Measurements from ENCODE around the gene CDK8.

CDK8 gene

GRCh38 chr13:26445092-26445491, 191.2 kb downstream of the CDK8 start:
- TF ChIP-seq CTCF (IDR thresholded peaks at IDR 0.05; ENCODE audit: borderline replicate concordance, insufficient read depth, low read depth, low read length): no peak
- no peak overlapping the region for H3K4me3 ChIP-seq (ENCODE audit: low read depth, low read length)

GRCh38 chr13:26446751-26447150, 192.8 kb downstream of the CDK8 start:
- H3K4me3 ChIP-seq (ENCODE audit: low read depth, low read length): no peak overlapping the region
- no peak for TF ChIP-seq CTCF (IDR thresholded peaks at IDR 0.05; ENCODE audit: borderline replicate concordance, insufficient read depth, low read depth, low read length)

GRCh38 chr13:26448032-26448431, 194.1 kb downstream of the CDK8 start:
- TF ChIP-seq CTCF (IDR thresholded peaks at IDR 0.05; ENCODE audit: borderline replicate concordance, insufficient read depth, low read depth, low read length): no peak
- no peak overlapping the region for H3K4me3 ChIP-seq (ENCODE audit: low read depth, low read length)

DNA sequence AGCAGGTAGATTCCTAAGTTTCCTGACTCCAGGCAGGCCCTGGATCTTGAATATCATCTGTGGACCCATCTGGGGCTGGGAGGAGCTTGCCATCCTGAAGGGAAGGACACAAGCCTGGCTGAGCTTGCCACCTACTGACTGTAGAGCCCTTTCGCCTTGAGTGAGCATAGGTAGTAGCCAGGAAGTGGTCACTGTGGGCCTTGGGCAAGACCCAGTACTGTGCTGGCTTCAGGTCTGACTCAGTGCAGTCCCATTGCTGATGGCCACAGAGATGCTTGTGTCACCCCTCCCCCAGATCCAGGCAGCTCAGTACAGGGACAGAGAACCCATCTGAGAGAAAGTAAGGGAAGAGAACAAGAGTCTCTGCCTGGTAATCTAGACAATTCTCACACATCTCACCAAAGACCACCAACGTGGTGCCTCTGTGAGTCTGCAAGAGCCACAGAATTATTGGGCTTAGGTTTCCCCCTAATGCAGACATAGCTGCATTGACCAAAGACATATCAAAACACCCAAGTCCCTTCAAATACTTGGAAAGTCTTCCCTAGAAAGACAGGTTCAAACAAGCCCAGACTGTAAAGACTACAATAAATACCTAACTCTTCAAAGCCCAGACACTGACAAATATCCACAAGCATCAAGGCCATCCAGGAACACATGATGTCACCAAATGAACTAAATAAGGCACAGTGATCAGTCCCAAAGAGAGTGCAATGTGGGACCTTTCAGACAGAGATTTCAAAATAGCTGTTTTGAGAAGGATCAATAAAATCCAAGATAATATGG, 195.3 kb downstream of the CDK8 start:
- H3K4me3 ChIP-seq (ENCODE audit: low read depth, low read length): no peak overlapping the region
- no peak for TF ChIP-seq CTCF (IDR thresholded peaks at IDR 0.05; ENCODE audit: borderline replicate concordance, insufficient read depth, low read depth, low read length)

Measured in GM12875 (cell line).